SK-N-SH treated with all-trans-retinoic acid at 6 μM for 48 hours (cell line): Measurements from ENCODE around the gene TMCC3.

ENCODE experiments used
- ATAC-seq: fragments of 200-7000 bp; cut with Tn5 transposase; 3 replicates; pipeline ENCODE4 v1.9.1; 2020; ENCODE audit warnings: mild to moderate bottlenecking, moderate library complexity
- ARNTL ChIP-seq: fragments of 450-650 bp; formaldehyde crosslinking; IDR thresholded peaks from 2 replicates; pipeline ENCODE4 v1.5.0; 2020; ENCODE audit warnings: low read depth, mild to moderate bottlenecking, moderate library complexity, borderline replicate concordance
- BACH2 ChIP-seq: fragments of 250-450 bp; sonication (Bioruptor Pico); IDR thresholded peaks from 2 replicates; pipeline ENCODE4 v1.9.0; 2021; ENCODE audit warnings: mild to moderate bottlenecking, borderline replicate concordance
- CSDC2 ChIP-seq: fragments of 250-450 bp; sonication (Bioruptor Pico); IDR thresholded peaks from 2 replicates; pipeline ENCODE4 v1.5.0; 2020; ENCODE audit warnings: mild to moderate bottlenecking, moderate library complexity
- ESRRG ChIP-seq: fragments of 250-450 bp; sonication (Bioruptor Pico); IDR thresholded peaks from 2 replicates; pipeline ENCODE4 v1.6.1; 2021; ENCODE audit warnings: mild to moderate bottlenecking
- GLIS3 ChIP-seq: fragments of 250-450 bp; sonication (Bioruptor Pico); IDR thresholded peaks from 2 replicates; pipeline ENCODE4 v1.5.0; 2020; ENCODE audit warnings: mild to moderate bottlenecking, moderate library complexity
- ISL1 ChIP-seq: fragments of 250-450 bp; sonication (Bioruptor Pico); IDR thresholded peaks from 2 replicates; pipeline ENCODE4 v2.1.2; 2022; ENCODE audit warnings: mild to moderate bottlenecking, moderate library complexity
- OSR1 ChIP-seq: fragments of 250-450 bp; sonication (Bioruptor Pico); IDR thresholded peaks from 2 replicates; pipeline ENCODE4 v1.8.0; 2022; ENCODE audit warnings: moderate library complexity, mild to moderate bottlenecking, inconsistent platforms
- POU6F1 ChIP-seq: fragments of 250-450 bp; sonication (Bioruptor Pico); IDR thresholded peaks from 2 replicates; pipeline ENCODE4 v1.8.0; 2021; ENCODE audit warnings: low read depth, mild to moderate bottlenecking, moderate library complexity, borderline replicate concordance
- PPARA ChIP-seq: fragments of 250-450 bp; sonication (Bioruptor Pico); IDR thresholded peaks from 2 replicates; pipeline ENCODE4 v1.5.0; 2020; ENCODE audit warnings: mild to moderate bottlenecking, borderline replicate concordance
- RARB ChIP-seq: fragments of 250-450 bp; sonication (Bioruptor Pico); IDR thresholded peaks from 2 replicates; pipeline ENCODE4 v1.8.0; 2021; ENCODE audit warnings: mild to moderate bottlenecking, moderate library complexity
- SNAI2 ChIP-seq: fragments of 250-450 bp; sonication (Bioruptor Pico); IDR thresholded peaks from 2 replicates; pipeline ENCODE4 v1.5.0; 2020; ENCODE audit warnings: mild to moderate bottlenecking, moderate library complexity
- TCF4 ChIP-seq: fragments of 250-450 bp; sonication (Bioruptor Pico); IDR thresholded peaks from 2 replicates; pipeline ENCODE4 v1.8.0; 2021; ENCODE audit warnings: mild to moderate bottlenecking, moderate library complexity, borderline replicate concordance
- TOX ChIP-seq: fragments of 250-450 bp; sonication (Bioruptor Pico); IDR thresholded peaks from 2 replicates; pipeline ENCODE4 v1.8.0; 2021; ENCODE audit warnings: mild to moderate bottlenecking, moderate library complexity, borderline replicate concordance
- ZC3H10 ChIP-seq: fragments of 250-450 bp; sonication (Bioruptor Pico); IDR thresholded peaks from 2 replicates; pipeline ENCODE4 v1.5.1; 2021; ENCODE audit warnings: mild to moderate bottlenecking, moderate library complexity
- ZFP3 ChIP-seq: fragments of 250-450 bp; sonication (Bioruptor Pico); IDR thresholded peaks from 2 replicates; pipeline ENCODE4 v1.5.0; 2020; ENCODE audit warnings: mild to moderate bottlenecking, moderate library complexity
- ZFP30 ChIP-seq: fragments of 450-650 bp; formaldehyde crosslinking; IDR thresholded peaks from 2 replicates; pipeline ENCODE4 v1.5.0; 2022; ENCODE audit warnings: mild to moderate bottlenecking, moderate library complexity
- ZNF565 ChIP-seq: fragments of 450-650 bp; formaldehyde crosslinking; conservative IDR thresholded peaks from 2 replicates; pipeline ENCODE4 v1.5.0; 2020; ENCODE audit warnings: low read depth, mild to moderate bottlenecking, moderate library complexity
- ZNF70 ChIP-seq: fragments of 450-650 bp; formaldehyde crosslinking; IDR thresholded peaks from 2 replicates; pipeline ENCODE4 v1.5.0; 2020; ENCODE audit warnings: mild to moderate bottlenecking, moderate library complexity
- ZNF8 ChIP-seq: fragments of 450-650 bp; formaldehyde crosslinking; IDR thresholded peaks from 2 replicates; pipeline ENCODE4 v1.5.0; 2020; ENCODE audit warnings: mild to moderate bottlenecking, moderate library complexity
- TF ChIP-seq, protein P1 (sequence below): fragments of 250-450 bp; sonication (Bioruptor Pico); IDR thresholded peaks from 2 replicates; pipeline ENCODE4 v1.8.0; 2020; ENCODE audit warnings: mild to moderate bottlenecking, moderate library complexity, borderline replicate concordance
- TF ChIP-seq, protein P2 (sequence below): fragments of 250-450 bp; sonication (Bioruptor Pico); IDR thresholded peaks from 2 replicates; pipeline ENCODE4 v1.5.1; 2021; ENCODE audit warnings: mild to moderate bottlenecking, moderate library complexity
- TF ChIP-seq, protein P3 (sequence below): fragments of 250-450 bp; sonication (Bioruptor Pico); IDR thresholded peaks from 2 replicates; pipeline ENCODE4 v1.5.0; 2020; ENCODE audit warnings: mild to moderate bottlenecking, moderate library complexity
- TF ChIP-seq, protein P4 (sequence below): fragments of 250-450 bp; sonication (Bioruptor Pico); IDR thresholded peaks from 2 replicates; pipeline ENCODE4 v1.5.1; 2020; ENCODE audit warnings: low read depth, mild to moderate bottlenecking, moderate library complexity

TMCC3 gene

DNA sequence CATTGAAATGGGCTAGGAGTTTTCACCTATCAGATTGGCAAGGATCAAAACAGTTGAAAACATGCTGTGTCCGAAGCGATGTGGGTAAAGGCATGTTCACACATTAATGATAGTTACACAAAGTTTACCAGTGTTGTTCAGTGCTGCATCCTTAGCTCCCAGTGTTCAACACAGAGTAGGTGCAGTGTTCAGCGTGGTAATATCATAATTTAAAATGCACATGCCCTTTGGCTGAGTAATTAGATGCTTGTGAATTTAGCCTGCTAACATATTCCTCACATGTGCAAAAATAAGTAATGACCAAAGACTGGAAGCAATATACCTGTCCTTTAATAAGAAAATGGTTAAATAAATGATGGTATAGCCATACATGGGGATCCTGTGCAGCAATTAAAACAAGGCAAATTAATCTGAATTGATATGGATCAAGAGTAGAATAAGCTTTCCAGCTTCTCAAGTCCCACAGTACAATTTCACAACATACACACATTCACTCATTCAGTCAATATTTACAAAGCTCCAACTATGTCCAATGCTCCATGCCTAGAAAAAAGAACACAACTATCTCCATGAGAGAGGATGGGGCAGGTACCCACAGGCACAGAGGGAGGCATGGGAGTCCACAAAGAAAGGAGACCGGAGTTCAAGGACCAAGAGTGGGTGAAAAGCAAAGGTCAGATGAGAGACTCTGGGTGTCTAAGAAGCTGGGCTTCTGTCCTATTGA is 12.8 kb downstream of the TMCC3 start:
- ATAC-seq = no peak
- TF ChIP-seq PPARA (CRISPR knock-in tag) (no peak), CSDC2 (no peak), BACH2 (CRISPR knock-in tag) (no peak), SNAI2 (CRISPR knock-in tag) (no peak), TCF4 (CRISPR knock-in tag) (no peak), ISL1 (no peak), ZNF565 (no peak), ZFP30 (CRISPR knock-in tag) (no peak), POU6F1 (no peak), OSR1 (CRISPR knock-in tag) (no peak), TOX (CRISPR knock-in tag) (no peak), ZFP3 (no peak), ZC3H10 (CRISPR knock-in tag) (no peak), ARNTL (CRISPR knock-in tag) (no peak), GLIS3 (no peak)
- TF ChIP-seq, protein P1, sequence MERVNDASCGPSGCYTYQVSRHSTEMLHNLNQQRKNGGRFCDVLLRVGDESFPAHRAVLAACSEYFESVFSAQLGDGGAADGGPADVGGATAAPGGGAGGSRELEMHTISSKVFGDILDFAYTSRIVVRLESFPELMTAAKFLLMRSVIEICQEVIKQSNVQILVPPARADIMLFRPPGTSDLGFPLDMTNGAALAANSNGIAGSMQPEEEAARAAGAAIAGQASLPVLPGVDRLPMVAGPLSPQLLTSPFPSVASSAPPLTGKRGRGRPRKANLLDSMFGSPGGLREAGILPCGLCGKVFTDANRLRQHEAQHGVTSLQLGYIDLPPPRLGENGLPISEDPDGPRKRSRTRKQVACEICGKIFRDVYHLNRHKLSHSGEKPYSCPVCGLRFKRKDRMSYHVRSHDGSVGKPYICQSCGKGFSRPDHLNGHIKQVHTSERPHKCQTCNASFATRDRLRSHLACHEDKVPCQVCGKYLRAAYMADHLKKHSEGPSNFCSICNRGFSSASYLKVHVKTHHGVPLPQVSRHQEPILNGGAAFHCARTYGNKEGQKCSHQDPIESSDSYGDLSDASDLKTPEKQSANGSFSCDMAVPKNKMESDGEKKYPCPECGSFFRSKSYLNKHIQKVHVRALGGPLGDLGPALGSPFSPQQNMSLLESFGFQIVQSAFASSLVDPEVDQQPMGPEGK (CRISPR knock-in tag) = no peak
- TF ChIP-seq, protein P2, sequence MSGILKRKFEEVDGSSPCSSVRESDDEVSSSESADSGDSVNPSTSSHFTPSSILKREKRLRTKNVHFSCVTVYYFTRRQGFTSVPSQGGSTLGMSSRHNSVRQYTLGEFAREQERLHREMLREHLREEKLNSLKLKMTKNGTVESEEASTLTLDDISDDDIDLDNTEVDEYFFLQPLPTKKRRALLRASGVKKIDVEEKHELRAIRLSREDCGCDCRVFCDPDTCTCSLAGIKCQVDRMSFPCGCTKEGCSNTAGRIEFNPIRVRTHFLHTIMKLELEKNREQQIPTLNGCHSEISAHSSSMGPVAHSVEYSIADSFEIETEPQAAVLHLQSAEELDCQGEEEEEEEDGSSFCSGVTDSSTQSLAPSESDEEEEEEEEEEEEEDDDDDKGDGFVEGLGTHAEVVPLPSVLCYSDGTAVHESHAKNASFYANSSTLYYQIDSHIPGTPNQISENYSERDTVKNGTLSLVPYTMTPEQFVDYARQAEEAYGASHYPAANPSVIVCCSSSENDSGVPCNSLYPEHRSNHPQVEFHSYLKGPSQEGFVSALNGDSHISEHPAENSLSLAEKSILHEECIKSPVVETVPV (CRISPR knock-in tag) = no peak
- TF ChIP-seq, protein P3, sequence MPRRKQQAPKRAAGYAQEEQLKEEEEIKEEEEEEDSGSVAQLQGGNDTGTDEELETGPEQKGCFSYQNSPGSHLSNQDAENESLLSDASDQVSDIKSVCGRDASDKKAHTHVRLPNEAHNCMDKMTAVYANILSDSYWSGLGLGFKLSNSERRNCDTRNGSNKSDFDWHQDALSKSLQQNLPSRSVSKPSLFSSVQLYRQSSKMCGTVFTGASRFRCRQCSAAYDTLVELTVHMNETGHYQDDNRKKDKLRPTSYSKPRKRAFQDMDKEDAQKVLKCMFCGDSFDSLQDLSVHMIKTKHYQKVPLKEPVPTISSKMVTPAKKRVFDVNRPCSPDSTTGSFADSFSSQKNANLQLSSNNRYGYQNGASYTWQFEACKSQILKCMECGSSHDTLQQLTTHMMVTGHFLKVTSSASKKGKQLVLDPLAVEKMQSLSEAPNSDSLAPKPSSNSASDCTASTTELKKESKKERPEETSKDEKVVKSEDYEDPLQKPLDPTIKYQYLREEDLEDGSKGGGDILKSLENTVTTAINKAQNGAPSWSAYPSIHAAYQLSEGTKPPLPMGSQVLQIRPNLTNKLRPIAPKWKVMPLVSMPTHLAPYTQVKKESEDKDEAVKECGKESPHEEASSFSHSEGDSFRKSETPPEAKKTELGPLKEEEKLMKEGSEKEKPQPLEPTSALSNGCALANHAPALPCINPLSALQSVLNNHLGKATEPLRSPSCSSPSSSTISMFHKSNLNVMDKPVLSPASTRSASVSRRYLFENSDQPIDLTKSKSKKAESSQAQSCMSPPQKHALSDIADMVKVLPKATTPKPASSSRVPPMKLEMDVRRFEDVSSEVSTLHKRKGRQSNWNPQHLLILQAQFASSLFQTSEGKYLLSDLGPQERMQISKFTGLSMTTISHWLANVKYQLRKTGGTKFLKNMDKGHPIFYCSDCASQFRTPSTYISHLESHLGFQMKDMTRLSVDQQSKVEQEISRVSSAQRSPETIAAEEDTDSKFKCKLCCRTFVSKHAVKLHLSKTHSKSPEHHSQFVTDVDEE = no peak

DNA sequence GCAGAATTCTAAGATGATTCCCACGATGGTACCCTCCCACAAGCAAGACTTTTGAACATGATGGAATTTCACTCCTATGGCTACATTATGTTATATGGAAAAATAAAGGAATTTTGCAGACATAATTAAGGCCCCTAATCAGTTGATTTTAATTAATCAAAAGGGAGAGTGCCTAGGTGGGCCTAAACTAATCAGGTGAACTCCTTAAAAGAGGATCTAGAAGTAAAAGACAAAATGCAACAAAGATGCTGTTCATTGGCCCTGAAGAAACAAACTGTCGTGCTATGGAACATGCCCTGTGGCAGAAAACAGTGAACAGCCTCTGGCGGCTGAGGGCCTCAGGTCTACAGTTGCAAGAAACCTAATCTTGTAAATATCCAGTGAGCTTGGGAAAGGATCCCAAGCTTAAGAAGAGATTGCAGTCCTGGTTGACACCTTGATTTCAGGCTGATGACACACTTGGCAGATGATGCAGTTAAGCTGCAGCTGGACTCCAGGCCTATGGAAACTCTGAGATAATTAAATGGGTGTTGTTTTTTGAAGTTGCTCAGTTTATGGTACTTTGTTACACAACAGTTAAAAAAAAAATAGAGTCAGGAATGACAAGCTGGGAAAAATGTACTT is 13.8 kb downstream of the TMCC3 start:
- no peak for ATAC-seq
- TF ChIP-seq CSDC2 (no peak), ZNF8 (CRISPR knock-in tag) (no peak), ZFP30 (CRISPR knock-in tag) (no peak), OSR1 (CRISPR knock-in tag) (no peak), TCF4 (CRISPR knock-in tag) (no peak), RARB (CRISPR knock-in tag) (no peak), ESRRG (CRISPR knock-in tag) (no peak), ARNTL (CRISPR knock-in tag) (no peak), PPARA (CRISPR knock-in tag) (no peak), POU6F1 (no peak), SNAI2 (CRISPR knock-in tag) (no peak), ZNF70 (CRISPR knock-in tag) (no peak), TOX (CRISPR knock-in tag) (no peak), ZFP3 (no peak)
- TF ChIP-seq, protein P4, sequence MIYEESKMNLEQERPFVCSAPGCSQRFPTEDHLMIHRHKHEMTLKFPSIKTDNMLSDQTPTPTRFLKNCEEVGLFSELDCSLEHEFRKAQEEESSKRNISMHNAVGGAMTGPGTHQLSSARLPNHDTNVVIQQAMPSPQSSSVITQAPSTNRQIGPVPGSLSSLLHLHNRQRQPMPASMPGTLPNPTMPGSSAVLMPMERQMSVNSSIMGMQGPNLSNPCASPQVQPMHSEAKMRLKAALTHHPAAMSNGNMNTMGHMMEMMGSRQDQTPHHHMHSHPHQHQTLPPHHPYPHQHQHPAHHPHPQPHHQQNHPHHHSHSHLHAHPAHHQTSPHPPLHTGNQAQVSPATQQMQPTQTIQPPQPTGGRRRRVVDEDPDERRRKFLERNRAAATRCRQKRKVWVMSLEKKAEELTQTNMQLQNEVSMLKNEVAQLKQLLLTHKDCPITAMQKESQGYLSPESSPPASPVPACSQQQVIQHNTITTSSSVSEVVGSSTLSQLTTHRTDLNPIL (CRISPR knock-in tag) = no peak
- TF ChIP-seq, protein P2 (CRISPR knock-in tag) = no peak
- TF ChIP-seq, protein P3 = no peak
